Activated CD4-positive, alpha-beta T cell treated with anti-CD3 and anti-CD28 coated beads, Interleukin-10, Interleukin-2, amounts not matched to agents 100 ng/mL and 50 ng/mL, durations not matched to agents 16 hours and 8 hours (primary cell): ENCODE results near the gene PPP2R2C.

ENCODE experiments used
- DNase-seq: peaks from one replicate; pipeline ENCODE4 v3.0.0-alpha.2; 2020

The PPP2R2C gene

DNA sequence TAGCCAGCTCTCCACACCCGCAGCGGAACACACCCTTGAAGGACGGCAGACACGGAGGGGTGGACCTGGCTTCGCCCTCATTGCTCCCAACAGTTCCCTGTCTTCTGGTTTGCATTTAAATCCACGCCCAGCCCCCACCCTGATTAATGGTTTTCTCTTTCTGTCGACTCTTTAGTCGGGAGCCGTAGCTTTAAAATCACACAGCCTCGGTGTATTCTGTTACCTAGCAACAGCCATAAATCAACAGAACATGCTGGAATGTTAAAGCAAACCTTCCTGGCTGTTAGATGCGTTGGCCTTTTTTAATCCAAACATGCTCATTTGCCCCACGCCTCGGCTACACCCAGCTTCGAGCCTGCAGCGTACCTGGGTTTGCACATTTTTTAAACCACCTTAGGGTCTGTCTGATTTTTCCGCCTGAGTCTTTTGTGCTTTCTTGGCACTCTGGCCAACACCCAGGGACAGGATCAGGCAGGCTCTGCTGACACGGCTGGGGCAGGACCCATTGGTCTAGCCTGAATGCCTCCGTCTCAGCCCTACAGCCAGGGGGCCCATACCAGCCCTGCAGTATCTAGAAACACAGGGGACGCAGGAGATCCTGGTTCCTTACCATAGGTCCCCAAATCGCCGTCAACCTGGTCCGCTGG is 21.4 kb upstream of the PPP2R2C start:
- no peak for DNase-seq

GRCh38 chr4:6492861-6493657 is 20.6 kb upstream of the PPP2R2C start:
- DNase-seq = no peak

DNA sequence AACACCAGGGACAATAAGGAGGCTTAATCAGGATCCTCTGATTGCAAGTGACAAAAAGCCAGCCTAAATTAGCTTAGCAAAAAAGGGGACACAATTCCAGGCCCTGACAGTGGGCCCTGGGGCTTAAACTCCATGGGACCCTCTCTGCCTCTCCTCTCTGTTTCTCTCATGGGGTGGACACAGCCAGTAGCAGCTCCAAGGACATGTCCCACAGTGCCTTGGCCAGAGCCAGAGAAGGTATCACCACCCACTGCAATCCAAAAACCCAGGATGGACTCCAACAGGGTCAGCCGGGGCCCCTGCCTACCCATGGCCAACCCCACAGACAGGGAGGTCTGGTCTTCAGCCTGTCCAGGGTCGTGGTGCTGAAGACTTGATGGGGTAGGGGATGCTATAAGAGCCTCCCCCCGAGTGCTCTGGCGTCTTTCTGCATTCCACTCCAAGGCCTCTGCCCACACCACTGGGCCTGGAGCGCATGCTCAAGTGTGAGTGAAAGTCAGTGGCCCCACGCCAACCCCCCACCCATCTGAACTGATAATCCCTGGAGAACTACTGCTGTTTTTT is 19.7 kb upstream of the PPP2R2C start:
- DNase-seq = no peak

GRCh38 chr4:6491235-6491634 is 18.8 kb upstream of the PPP2R2C start:
- DNase-seq = no peak

- no peak for DNase-seq
Observed at GRCh38 chr4:6489927-6490326, 17.5 kb upstream of the PPP2R2C start.

DNA sequence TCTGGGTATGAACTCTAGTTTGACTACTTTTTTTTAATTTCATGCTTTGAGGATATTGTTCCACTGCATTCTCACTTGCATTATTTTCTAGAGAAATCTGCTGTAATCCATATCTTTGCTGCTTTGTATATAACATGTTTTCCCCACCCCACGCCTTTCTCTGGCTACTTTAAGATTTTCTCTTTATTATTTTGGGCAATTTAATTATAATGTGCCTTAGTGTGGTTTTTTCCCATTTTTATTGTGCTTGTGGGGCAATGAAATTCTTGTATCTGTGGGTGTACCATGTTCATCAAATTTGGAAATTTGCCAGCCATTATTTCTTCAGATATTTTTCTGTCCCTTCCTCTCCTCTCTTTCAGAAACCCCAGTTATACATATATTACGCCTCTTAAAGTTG is 15.1 kb upstream of the PPP2R2C start:
- DNase-seq = no peak

GRCh38 chr4:6480534-6481088 is 8.2 kb upstream of the PPP2R2C start:
- DNase-seq = no peak

DNA sequence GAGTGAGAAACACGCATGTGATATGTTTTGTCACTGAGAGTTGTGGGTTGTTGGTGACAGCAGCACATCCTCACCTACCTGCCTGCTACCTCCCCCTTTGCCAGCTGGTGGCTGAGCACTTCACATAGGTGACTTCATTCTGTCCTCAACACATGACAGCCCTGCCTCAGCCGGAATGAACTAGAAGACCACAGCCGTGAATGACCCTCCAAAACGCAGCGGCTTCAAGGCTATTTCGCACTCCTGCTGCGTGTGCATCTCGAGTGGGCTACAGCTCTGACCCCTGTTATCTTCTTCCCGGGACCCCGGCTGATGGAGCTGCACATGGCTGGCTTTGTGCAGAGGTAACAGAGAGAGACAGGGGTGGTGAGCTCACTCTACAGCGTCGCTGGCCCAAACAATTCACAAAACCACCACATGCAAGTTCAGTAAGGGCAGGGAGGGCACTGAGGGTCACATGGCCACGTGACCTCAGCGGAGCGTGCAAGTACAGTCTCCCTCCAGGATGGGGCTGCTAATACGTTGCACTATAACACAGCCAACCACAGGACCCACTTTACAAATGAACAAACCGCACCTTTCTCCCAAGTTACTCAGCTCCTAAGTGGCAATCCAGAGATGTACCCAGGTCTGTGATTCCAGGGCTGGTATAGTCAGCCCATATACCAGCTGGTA is 6.3 kb upstream of the PPP2R2C start:
- no peak for DNase-seq

- no peak for DNase-seq
Observed at GRCh38 chr4:6476893-6477292, 4.5 kb upstream of the PPP2R2C start.

- DNase-seq = no peak
Observed at GRCh38 chr4:6475492-6476020, 3.1 kb upstream of the PPP2R2C start.

DNA sequence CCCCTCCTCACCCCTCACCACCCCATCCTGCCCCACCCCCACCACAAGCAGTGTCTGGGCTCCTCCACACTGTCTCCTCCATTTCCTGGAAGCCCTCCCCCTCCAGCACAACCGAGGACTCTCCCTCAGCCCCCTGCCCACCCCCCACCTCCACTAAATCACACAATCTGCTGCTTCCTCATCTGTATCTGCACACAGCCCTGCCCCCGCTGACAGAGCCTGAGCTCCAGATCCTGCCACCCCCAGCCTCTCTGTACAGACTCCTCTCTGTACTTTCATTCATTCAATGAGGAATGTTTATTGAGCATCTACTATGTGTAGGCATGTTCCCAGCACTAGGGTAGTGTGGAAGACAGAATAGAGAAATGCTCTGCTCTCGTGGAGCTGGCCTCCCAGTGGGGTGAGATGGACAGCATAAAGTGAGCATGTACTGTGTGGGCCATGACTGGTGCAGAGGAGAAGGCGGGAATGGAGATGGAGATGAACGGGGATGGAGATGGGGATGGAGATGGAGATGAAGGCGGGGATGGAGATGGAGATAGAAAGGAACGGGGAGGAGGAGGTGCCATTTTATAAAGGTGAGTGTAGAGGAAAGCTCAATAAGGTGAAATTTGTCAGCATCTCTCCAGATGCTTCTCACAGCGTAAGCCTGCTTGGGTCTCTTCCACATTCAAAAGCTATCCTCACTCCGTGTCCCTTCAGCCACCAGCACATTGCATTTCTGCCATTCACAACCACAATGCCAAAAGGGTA is 2.5 kb upstream of the PPP2R2C start:
- no peak for DNase-seq

DNA sequence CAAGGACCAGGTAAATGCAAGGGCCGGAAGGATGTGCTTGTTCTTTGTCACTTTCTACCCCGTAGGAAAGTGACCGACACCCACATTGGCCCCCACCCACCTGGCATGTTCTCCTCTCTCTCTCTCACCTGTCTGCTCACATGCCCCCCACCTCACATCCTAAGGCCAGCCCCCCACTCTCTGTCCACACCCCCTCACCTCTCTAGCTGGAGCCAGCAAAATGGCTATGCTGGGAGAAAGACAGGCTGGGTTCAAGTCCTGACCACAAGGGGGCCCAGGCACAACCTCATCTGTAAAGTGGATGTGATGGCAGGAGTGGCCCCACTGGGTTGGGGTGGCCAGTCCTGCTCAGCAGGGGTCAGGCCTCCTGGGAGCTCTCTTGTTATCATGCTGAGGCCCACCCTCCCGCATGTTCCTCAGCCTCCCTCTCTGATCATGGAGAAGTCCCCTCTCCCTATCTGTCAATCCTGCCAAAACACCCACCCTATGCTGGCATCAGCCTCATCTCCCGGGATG is 1.7 kb upstream of the PPP2R2C start:
- peak; percentile 9 for DNase-seq

DNA sequence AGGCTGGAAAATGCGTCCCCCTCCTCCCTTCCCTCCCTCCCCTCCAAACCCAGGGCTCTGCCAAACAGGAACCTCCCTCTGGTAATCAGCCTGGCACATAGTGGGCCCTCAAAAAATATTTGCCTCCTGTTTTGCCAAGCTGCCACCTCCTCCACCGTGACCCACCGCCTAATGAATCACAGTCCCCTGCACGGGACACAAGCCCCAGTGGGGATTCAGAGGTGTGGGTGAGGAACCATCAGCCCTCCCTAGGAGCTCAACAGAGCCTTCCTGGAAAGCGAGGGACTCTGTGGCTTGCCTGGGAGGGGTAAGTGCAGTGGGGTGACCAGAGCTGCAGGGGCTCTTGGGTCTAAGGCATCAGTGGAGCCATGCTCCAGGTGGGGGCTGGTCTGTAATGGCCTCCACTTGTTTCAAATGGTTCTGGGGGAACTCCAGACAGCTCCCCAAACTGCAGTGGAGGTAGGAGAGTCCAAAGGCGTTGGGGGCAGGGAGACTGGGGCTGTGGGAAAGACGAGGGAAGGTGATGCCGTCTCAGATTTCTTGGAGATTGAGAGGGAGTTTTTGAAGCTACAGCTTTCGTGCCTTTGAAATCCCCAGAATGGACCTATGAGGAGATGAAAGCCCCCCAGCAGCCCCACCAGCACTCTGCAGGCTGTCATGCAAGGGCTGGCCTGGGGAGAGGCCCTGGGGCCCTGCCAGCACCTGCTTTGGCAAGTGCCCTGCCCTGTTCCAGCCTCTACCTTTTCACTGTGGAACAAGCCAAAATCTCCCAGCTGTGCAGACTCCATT is 1.0 kb upstream of the PPP2R2C start:
- DNase-seq = no peak

DNA sequence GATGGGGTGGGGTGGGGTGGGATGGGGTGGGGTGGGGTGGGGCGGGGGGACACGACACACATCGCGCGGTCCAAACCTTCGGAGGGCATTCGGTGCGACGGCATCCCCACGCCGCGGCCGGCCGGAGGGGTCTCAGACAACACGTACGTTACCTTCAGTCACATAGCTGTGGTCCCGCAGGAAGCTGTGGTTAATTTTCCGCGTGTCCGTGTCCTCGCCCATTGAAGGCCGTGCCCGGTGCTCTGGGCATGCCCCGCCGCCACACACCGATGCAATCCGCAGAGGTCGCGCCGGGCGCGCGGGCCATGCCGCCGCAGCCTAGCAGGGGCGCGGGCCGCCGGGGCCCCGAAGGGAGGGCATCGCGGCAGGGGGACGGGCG is 417 bp downstream of the PPP2R2C start:
- DNase-seq = no peak

DNA sequence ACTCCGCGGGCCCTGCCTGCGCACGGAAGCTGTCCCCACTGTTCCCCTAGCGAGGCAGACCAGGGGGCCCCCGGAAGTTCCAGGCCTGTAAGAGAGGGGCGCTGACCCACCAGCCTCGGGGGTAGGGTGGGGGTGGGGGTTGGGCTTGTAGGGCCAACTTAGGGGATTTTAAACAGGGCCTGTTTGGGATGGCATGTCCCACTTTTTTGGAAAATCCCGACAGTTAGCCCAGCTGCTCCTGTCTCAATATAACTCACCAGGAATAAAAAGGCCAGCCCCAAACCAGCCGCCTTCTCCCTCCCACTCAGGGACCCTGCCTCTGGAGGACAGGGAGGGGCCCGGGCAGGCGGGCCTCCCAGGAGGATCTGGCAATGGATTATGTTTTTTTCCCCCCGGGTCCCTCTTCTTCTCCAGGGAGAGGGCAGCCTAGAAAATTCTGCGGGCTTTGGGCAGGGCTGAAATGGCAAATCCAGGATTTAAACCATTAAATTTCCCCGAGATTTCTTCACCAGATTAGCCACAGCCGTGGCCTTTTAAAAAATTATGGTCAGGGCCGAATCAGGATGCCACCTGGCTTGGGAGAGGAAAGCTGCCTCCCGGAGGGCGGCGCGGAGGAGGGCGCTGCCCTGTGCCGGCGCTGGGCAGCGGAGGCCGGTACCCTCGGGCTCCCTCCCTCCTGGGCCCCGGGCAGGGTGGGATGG is 957 bp downstream of the PPP2R2C start:
- DNase-seq = no peak

DNA sequence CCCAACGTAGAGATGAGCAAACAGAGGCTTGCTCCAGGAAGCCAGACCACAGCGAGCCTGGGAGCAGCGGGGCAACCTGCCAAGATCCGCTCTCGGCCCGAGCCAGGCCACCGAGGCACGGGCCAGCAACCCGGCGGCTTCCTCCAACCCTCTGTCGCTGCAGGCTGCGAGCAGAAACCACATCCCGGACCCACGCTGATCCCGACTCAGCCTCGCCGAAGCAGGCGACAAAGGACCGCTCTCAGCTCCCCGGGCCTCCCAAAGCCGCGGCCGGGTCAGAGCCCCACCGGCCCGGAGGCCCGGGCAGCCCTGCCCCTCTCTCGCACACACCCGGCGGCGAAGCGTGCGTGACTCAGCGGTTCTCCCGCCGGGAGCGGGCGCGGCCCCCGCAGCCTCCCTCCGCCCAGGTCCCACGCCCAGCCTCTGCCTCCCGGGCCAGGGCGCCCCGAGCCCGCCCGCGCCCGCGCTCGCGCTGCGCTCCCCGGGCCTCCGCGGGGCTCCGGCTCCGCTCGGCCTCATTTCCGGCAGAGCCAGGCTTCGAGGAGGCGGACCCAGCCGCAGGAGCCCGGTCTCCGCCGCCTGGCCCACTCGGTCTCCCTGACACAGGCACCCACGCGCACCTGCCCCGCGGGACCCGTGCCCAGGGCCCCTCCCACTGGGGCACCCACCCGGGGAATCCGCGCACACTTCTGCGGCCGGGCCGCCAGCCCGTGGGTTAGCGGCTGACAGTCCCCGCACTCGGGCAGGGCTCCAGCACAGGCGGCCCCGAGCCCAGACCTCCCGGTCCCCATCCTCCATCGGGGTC is 1.7 kb downstream of the PPP2R2C start:
- DNase-seq = peak; percentile 15

DNA sequence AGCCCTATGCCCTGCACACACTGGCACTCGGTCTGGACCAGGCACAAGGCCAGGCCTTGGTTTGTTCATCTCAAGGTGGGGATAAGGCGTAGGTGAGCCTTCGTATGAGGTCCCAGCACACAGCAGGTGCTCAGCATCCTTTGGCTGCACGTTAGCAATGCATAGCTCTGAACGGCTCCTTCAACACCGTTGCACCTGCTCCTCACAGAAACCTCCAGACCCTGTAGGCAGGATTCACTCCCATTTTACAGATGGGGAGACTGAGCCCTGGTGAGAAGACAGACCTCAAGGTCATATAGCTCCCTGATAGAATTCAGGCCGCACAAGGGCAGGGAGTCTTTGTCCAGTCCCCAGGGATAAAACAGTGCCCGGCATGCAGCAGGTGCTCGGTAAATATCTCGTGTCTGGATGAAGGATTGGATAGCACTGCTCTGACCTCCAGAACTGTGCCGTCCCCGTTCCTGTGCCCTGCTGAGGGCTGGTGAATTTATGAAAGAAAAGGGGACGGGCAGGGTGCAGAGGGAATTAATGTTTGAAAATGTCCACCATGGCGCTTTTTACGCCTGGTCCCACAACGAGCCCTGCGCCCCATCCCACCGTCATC is 2.4 kb downstream of the PPP2R2C start:
- DNase-seq = no peak

GRCh38 chr4:6469144-6469543 is 3.3 kb downstream of the PPP2R2C start:
- DNase-seq = no peak

GRCh38 chr4:6468376-6468775 is 4.0 kb downstream of the PPP2R2C start:
- DNase-seq = no peak
